Astrocyte of the cerebellum (primary cell): ENCODE results near the gene RPL36.

ENCODE experiments used
- DNase-seq: peaks from one replicate; pipeline ENCODE4 v3.0.0-alpha.2; 2011; ENCODE audit warnings: low read depth
- H3K4me3 ChIP-seq: 2 replicates; pipeline ENCODE4 v1.5.1; 2011; ENCODE audit warnings: mild to moderate bottlenecking, low read depth, low read length, moderate library complexity
- in situ Hi-C: cut with HindIII; loops from 2 replicates; pipeline ENCODE4 v1.10.0; 2017; ENCODE audit warnings: low sequenced_read_pairs
- TF ChIP-seq, protein P1 (sequence below): IDR thresholded peaks from 2 replicates; pipeline ENCODE4 v1.5.1; 2012; ENCODE audit warnings: low read length, low read depth, moderate library complexity, mild to moderate bottlenecking; ENCODE audit errors: missing control alignments

RPL36 gene

DNA sequence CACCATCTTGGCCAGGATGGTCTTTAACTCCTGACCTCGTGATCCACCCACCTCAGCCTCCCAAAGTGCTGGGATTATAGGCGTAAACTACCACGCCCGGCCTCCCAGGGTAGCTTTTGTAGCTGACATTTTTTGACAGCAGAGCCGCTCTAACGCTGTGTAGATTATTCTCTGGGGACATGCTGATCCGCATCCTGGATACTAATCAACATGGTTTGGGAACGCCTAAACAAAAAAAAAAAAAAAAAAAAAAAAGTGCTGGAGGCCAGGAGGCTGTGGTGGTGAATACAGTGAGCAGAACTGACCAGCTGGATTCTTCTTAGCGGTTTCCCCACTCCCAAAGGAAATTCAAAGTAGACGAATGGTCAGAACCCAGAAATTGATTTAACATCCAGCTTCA lies 24.7 kb downstream of the RPL36 start:
- TF ChIP-seq, protein P1, sequence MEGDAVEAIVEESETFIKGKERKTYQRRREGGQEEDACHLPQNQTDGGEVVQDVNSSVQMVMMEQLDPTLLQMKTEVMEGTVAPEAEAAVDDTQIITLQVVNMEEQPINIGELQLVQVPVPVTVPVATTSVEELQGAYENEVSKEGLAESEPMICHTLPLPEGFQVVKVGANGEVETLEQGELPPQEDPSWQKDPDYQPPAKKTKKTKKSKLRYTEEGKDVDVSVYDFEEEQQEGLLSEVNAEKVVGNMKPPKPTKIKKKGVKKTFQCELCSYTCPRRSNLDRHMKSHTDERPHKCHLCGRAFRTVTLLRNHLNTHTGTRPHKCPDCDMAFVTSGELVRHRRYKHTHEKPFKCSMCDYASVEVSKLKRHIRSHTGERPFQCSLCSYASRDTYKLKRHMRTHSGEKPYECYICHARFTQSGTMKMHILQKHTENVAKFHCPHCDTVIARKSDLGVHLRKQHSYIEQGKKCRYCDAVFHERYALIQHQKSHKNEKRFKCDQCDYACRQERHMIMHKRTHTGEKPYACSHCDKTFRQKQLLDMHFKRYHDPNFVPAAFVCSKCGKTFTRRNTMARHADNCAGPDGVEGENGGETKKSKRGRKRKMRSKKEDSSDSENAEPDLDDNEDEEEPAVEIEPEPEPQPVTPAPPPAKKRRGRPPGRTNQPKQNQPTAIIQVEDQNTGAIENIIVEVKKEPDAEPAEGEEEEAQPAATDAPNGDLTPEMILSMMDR = no peak
- no peak for DNase-seq
- in situ Hi-C loops = no loop called here
- no peak overlapping the region for H3K4me3 ChIP-seq

GRCh38 chr19:5717215-5717935 lies 27.3 kb downstream of the RPL36 start:
- TF ChIP-seq, protein P1 = no peak
- in situ Hi-C loops = no loop called here
- no peak overlapping the region for H3K4me3 ChIP-seq
- no peak for DNase-seq

GRCh38 chr19:5718037-5718578 lies 28.0 kb downstream of the RPL36 start:
- TF ChIP-seq, protein P1 = no peak
- H3K4me3 ChIP-seq = peak overlapping the region; percentile 80
- in situ Hi-C loops = no loop called here
- no peak for DNase-seq

DNA sequence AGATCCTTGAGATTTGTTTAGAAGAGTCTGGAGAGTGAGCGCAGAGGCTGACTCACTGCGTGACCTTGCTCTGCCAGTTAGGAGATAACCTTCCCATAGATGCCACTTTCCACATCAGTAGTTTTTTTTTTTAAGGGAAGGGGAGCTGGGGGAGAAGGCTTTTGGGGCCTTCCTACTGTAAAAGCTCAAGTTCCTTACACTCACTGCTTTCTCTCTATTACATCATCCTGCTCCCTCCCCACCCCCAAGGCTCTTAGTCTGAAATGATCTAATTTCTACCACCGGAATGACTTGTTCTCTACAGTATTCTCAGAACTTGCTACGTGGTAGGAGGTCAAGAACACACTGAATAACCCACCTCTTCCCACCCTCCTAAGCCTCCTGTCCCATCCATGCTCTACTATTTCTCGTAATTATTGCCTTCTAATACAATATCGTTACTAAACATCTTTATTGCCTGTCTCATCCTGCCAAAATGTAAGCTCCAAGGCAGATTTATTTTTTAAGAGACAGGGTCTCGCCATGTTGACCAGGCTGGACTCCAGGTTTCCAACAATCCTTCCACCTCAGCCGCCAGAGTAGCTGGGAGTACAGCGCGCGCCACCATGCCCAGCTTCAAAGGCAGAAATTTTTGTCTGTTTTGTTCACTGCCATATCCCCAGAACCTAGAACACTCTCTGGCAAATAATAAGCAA lies 28.6 kb downstream of the RPL36 start:
- in situ Hi-C loops = no loop called here
- peak overlapping the region; percentile 80 for H3K4me3 ChIP-seq
- peak; percentile 23 for DNase-seq
- TF ChIP-seq, protein P1 = no peak

DNA sequence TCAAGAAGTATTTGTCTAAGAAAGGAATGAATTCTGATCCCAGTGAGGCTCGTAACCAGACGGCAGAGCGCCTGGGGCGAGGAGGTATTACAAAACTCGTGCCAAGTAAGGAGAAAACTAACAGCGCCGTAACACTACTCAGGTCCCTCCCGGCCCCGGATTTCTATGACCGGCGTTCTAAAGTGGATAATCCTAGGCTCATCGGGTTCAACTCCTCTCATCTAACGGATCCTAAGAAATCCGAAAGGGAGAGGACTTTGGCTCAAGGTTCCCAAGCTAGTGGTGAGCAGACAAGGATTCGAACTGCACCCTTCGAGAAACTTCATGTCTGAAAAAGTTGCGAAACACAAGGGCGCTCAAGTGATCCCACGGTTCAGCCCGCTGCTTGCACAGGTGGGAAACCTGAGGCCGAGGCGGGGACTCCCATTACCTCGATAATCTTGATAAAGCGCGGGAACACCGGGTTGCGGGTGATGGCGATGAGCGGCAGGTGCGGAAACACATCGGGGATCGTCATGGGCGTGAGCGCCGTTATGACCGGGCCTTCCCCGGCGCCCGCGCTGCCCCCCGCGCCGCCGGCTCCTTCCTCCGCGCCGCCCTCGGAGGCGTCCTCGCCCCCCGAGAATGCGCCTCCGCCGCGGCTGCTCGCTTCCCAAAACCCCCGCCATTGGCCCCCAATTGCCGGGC lies 29.3 kb downstream of the RPL36 start:
- DNase-seq = no peak
- TF ChIP-seq, protein P1 = no peak
- in situ Hi-C loops = no loop called here
- peak overlapping the region; percentile 80 for H3K4me3 ChIP-seq
